ENCODE data around the gene TEN1. TPM values are rescaled to one million over a fixed set of nuclear protein-coding genes. Genes with fewer than 3 reads are reported as not detected.

TEN1 gene
- total and polyA plus RNA-seq, 9 of the 15 experiments (the other 6 are each of a cell fraction or from before 2014, with no cell fraction given) = 1.3 to 25.7 (median 10.1) TPM

GRCh38 chr17:75976175-75976848, 2.7 kb upstream of the TEN1 start (continued):
- no peak for TF ChIP-seq ZBTB40 (IDR thresholded peaks at IDR 0.05)
- TF ChIP-seq ZBTB40 (CRISPR knock-in tag; IDR thresholded peaks at IDR 0.05) = no peak
- TF ChIP-seq ZNF79 (CRISPR knock-in tag; IDR thresholded peaks at IDR 0.05; ENCODE audit: low read depth) = no peak
- TF ChIP-seq BCOR (IDR thresholded peaks at IDR 0.05) = no peak
- TF ChIP-seq ESRRB (CRISPR knock-in tag; IDR thresholded peaks at IDR 0.05; ENCODE audit: borderline replicate concordance) = no peak
- TF ChIP-seq ETV1 (tag; conservative IDR thresholded peaks at IDR 0.05; ENCODE audit: low read depth) = no peak
- no peak for TF ChIP-seq NFIC (IDR thresholded peaks at IDR 0.05)
- TF ChIP-seq CHD2 (IDR thresholded peaks at IDR 0.05; ENCODE audit: low read depth, low read length) = no peak
- peak; percentile 51; the same call in 1 of the 2 replicates for TF ChIP-seq EP400 (IDR thresholded peaks at IDR 0.05)
- TF ChIP-seq, protein P1, sequence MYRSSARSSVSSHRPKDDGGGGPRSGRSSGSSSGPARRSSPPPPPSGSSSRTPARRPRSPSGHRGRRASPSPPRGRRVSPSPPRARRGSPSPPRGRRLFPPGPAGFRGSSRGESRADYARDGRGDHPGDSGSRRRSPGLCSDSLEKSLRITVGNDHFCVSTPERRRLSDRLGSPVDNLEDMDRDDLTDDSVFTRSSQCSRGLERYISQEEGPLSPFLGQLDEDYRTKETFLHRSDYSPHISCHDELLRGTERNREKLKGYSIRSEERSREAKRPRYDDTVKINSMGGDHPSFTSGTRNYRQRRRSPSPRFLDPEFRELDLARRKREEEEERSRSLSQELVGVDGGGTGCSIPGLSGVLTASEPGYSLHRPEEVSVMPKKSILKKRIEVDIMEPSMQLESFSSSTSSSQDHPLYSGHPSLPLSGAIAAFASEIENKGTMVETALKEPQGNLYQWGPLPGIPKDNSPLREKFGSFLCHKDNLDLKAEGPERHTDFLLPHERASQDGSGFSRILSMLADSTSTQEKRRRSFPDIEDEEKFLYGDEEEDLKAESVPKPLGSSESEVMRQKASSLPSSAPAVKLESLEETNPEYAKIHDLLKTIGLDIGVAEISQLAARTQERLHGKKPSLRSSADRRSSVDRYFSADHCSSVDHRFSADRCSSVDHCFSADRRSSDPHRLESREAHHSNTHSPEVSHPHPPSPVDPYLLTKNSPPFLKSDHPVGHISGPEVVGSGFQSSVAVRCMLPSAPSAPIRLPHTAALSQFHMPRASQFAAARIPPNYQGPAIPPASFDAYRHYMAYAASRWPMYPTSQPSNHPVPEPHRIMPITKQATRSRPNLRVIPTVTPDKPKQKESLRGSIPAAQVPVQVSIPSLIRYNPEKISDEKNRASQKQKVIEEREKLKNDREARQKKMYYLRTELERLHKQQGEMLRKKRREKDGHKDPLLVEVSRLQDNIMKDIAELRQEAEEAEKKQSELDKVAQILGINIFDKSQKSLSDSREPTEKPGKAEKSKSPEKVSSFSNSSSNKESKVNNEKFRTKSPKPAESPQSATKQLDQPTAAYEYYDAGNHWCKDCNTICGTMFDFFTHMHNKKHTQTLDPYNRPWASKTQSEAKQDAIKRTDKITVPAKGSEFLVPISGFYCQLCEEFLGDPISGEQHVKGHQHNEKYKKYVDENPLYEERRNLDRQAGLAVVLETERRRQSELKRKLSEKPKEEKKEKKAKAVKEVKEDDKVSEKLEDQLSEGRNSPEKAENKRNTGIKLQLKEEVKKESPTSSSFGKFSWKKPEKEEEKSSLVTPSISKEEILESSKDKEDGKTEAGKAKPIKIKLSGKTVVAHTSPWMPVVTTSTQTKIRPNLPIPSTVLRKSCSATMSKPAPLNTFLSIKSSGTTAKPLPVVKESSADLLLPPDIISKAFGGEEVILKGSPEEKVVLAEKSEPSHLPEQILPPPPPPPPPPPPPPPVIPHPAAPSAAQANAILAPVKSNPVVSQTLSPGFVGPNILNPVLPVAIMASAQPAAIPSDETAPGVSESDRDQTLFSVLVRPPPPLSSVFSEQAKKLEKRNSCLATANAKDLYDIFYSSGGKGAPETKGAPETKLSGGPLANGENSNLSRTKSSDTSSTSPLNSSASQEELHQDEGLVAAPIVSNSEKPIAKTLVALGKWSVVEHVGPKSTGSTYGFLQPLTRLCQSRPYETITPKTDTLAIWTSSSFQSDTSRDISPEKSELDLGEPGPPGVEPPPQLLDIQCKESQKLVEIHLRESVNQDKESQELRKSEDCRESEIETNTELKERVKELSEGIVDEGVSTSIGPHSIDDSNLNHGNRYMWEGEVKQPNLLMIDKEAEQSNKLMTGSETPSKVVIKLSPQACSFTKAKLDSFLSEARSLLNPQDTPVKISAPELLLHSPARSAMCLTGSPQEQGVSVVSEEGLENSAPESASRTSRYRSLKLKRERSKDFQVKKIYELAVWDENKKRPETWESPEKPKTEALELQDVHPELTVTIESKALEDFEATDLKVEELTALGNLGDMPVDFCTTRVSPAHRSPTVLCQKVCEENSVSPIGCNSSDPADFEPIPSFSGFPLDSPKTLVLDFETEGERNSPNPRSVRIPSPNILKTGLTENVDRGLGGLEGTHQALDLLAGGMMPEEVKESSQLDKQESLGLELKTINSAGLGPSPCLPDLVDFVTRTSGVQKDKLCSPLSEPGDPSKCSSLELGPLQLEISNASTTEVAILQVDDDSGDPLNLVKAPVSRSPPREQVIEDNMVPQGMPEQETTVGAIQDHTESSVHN (IDR thresholded peaks at IDR 0.05; ENCODE audit: borderline replicate concordance in 1 of 2, low read depth in 1 of 2) = no peak
- no peak for TF ChIP-seq NR2F6 (CRISPR knock-in tag; IDR thresholded peaks at IDR 0.05)
